Stimulated activated naive B cell treated with anti-CD40 and anti-IgM and Interleukin-4, amounts not matched to agents 10 μg/mL and 1 μg/mL and 100 μg/mL, for 72 hours (primary cell): ENCODE measurements around the gene GRK7.

Source experiments
- ATAC-seq, 2 donors: fragments of 150-1000 bp; cut with Tn5 transposase; replicated peaks; 2 replicates each; pipeline ENCODE4 v1.10.0; 2021; ENCODE audit warnings: moderate library complexity in 1 of 2
- DNase-seq: peaks from one replicate; pipeline ENCODE4 v3.0.0; 2021
- H3K27ac Mint-ChIP-seq: one replicate; pipeline ENCODE4 v1.8.0; 2022; ENCODE audit warnings: mild to moderate bottlenecking, mixed read lengths
- H3K27me3 Mint-ChIP-seq, 2 donors: one replicate each; pipeline ENCODE4 v1.8.0; 2022; ENCODE audit warnings: mixed read lengths in 2 of 2
- H3K36me3 Mint-ChIP-seq, 2 donors: one replicate each; pipeline ENCODE4 v1.8.0; 2022; ENCODE audit warnings: mixed read lengths in 2 of 2, mild to moderate bottlenecking in 1 of 2
- H3K4me1 Mint-ChIP-seq, 2 donors: one replicate each; pipeline ENCODE4 v1.8.0; 2022; ENCODE audit warnings: mixed read lengths in 2 of 2, mild to moderate bottlenecking in 1 of 2
- H3K4me3 Mint-ChIP-seq, 2 donors: one replicate each; pipeline ENCODE4 v1.8.0; 2022; ENCODE audit warnings: mild to moderate bottlenecking in 2 of 2, mixed read lengths in 2 of 2, moderate library complexity in 1 of 2
- H3K9me3 Mint-ChIP-seq, 2 donors: one replicate each; pipeline ENCODE4 v1.8.0; 2022; ENCODE audit warnings: mixed read lengths in 2 of 2, mild to moderate bottlenecking in 1 of 2

GRK7 gene

GRCh38 chr3:141808586-141808985 lies 45.4 kb downstream of the GRK7 start:
- Mint-ChIP-seq H3K36me3 (no peaks in the 10 kb centered on the region), H3K9me3 (no peaks in the 10 kb centered on the region), H3K27ac (no peak overlapping the region), H3K4me1 (no peaks in the 10 kb centered on the region), H3K27me3 (no peaks in the 10 kb centered on the region), H3K4me3 (no peak overlapping the region)
- ATAC-seq (no peak), DNase-seq (no peak)

- Mint-ChIP-seq H3K27me3 (no peaks in the 10 kb centered on the region), H3K9me3 (peaks cover 0 to under 1% of the 10 kb centered on the region in 2 donors), H3K4me3 (no peak overlapping the region), H3K36me3 (no peaks in the 10 kb centered on the region), H3K27ac (no peak overlapping the region), H3K4me1 (no peaks in the 10 kb centered on the region)
- no peak for DNase-seq
- ATAC-seq, result no peak
Observed at GRCh38 chr3:141810161-141810560, 47.0 kb downstream of the GRK7 start.

- Mint-ChIP-seq H3K4me3 (no peak overlapping the region), H3K27me3 (no peaks in the 10 kb centered on the region), H3K36me3 (no peaks in the 10 kb centered on the region), H3K4me1 (no peaks in the 10 kb centered on the region), H3K9me3 (peaks cover 5 to 7% of the 10 kb centered on the region in 2 donors), H3K27ac (no peak overlapping the region)
- ATAC-seq (no peak), DNase-seq (no peak)
Observed at GRCh38 chr3:141811348-141811747, 48.1 kb downstream of the GRK7 start.

GRCh38 chr3:141812084-141812483 lies 48.9 kb downstream of the GRK7 start:
- Mint-ChIP-seq H3K4me1 (no peaks in the 10 kb centered on the region), H3K27ac (no peak overlapping the region), H3K9me3 (peaks cover 5 to 7% of the 10 kb centered on the region in 2 donors), H3K27me3 (peaks cover 0 to 4% of the 10 kb centered on the region in 2 donors), H3K4me3 (no peak overlapping the region), H3K36me3 (no peaks in the 10 kb centered on the region)
- ATAC-seq (no peak), DNase-seq (no peak)

- ATAC-seq (no peak), DNase-seq (no peak)
- no peaks in the 10 kb centered on the region for H3K36me3 Mint-ChIP-seq
- H3K9me3 Mint-ChIP-seq, result peaks cover 5 to 7% of the 10 kb centered on the region in 2 donors
- H3K27me3 Mint-ChIP-seq, result peaks cover 1 to 5% of the 10 kb centered on the region in 2 donors
- no peak overlapping the region for H3K4me3 Mint-ChIP-seq
- no peaks in the 10 kb centered on the region for H3K4me1 Mint-ChIP-seq
- no peak overlapping the region for H3K27ac Mint-ChIP-seq
Observed at GRCh38 chr3:141812586-141812985, 49.4 kb downstream of the GRK7 start.
